ENCODE results near the gene SDCBP2.

The SDCBP2 gene

GRCh38 chr20:1313236-1313964, 15.5 kb downstream of the SDCBP2 start:
- peak; percentile 68 for DNase-seq (ENCODE audit: low read depth)

DNA sequence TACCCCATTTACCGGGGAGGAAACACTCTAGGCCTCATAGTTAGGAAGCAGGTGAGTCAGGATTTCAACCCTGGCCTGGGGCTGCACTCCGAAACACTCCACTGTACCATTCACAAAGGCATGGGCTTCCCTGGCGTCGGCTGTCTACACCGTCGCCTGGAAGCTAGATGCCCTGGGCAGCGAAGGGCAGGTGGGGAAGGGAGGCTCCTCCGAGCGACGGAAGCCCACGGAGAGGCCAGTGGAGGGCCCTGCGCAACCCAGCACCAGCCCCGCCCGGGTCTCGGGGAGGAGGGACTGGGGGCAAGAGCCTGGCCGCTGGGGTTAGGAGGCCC, 16.1 kb downstream of the SDCBP2 start:
- DNase-seq (ENCODE audit: low read depth): no peak

GRCh38 chr20:1312308-1312707, 16.6 kb downstream of the SDCBP2 start:
- no peak for DNase-seq (ENCODE audit: low read depth)

- no peak for DNase-seq (ENCODE audit: low read depth)
Measured at GRCh38 chr20:1310506-1311190, 18.3 kb downstream of the SDCBP2 start.

DNA sequence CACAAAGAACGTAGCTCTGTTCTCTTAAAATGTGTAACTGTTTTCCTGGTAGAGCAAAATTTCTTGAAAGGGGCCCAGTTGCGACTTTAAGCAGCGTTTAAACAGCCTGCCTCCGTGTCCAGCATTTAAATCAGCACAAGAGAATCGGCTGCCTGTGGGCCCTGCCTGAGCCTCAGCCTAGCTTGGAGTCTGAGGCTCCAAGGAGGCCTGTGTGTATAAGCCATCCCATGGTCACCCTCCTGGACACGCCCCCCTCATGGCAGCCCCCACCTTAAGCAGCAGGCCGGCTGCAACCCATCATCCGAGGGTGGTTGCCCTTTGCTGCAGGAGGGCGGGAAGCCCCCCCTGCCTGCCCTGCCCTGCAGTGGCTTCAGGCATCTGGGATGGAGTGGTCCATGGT, 18.9 kb downstream of the SDCBP2 start:
- no peak for DNase-seq (ENCODE audit: low read depth)

DNA sequence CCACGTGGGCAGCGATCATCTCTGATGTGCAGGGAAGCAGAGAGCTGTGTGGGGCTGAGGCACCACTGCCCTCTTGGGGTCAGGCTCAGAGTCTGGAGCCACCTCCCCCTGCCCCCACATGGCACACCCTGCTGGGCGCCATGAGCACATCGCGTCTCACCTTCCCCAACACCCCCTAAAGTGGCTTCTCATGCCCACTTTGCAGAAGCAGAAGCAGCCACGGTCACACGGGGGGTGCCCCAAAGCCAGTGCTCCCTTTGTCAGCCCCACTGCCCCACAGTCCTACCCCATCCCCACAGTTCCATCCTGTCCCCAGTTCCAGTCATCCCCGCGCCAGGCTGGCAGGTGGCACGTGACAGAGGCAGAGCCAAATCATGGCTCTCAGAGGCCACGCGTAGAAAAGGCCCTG, 19.5 kb downstream of the SDCBP2 start:
- no peak for DNase-seq (ENCODE audit: low read depth)

DNA sequence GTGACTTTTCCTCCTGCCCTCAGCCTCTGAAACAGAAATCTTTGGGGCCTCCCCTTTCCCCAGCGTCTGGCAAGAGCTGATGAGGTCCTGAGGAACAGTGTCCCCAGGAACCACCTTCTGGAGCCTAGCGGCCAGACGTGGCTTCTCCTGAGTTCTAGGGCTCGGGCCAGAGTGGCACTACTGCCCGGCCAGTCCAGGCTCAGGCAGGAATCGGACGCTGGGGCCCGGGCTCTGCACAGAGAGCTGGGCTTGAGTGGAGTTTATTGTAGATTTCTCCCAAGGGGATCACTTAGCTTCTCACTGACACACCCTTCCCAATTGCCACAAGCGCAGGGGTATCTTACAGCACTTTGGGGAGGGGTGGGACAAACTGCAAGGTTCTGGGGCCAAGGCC, 20.2 kb downstream of the SDCBP2 start:
- no peak for DNase-seq (ENCODE audit: low read depth)

DNA sequence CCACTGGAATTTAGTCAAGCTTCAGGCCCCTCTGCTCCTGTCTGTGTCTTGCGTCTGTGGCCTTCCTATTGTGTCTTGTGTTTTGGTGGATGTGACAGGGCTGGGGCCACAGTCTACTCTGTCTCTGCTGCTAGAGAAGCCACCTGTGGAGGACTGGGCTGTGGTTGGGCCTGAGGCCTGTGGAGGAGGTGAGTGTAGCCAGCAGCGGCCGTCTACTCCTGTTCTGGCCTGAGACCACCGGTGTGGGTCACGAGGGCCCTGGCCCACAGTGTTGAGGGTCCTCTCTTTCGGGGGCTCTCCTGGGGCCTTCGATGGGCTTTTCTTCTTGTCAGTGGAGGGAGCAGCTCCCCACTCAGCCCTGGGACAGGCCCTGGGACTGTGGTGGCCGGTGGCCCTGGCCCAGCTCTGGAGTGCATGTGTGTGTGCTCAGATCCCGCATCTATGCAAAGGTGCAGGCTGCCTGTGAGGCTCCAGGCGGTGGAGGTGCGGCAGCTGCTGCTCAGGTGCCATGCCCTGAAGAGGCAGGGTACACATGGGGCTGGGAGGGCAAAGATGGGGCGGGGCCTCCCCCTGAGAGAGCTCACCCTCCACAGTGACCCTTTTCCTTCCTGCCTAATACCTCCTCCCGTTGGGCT, 20.8 kb downstream of the SDCBP2 start:
- DNase-seq (ENCODE audit: low read depth): no peak

GRCh38 chr20:1307571-1307971, 21.4 kb downstream of the SDCBP2 start:
- DNase-seq (ENCODE audit: low read depth): no peak

DNA sequence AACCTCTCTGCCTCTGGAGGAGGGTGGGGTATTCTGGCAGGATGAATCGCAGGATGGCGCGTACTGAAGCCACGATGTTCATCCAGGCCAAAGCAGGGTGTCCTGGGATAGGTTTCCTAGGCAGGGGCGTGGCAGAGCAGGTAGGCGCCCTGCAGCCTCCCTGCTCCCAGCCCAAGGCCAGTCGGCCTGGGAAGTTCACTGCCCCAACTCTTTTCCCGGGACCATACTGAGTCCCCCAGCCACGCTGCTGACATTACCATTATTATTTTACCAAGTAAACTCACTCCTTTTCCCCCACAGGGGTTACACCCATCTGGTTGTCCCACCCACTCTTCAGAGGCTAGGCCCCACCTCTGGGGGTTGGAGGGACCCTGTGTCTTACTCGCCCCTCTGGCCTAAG, 21.8 kb downstream of the SDCBP2 start:
- no peak for DNase-seq (ENCODE audit: low read depth)

- DNase-seq (ENCODE audit: low read depth): no peak
Measured at GRCh38 chr20:1306316-1307135, 22.4 kb downstream of the SDCBP2 start.

DNA sequence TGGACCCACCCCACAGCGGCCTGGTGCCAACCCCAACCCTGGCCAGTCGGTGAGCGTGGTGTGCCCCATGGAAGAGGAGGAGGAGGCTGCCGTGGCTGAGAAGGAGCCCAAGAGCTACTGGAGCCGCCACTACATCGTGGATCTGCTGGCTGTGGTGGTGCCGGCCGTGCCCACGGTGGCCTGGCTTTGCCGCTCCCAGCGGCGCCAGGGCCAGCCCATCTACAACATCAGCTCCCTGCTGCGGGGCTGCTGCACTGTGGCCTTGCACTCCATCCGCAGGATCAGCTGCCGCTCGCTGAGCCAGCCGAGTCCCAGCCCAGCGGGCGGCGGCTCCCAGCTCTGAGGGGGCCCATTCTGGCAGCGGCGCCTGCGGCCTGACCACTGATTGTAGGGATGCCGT, 23.2 kb downstream of the SDCBP2 start:
- no peak for DNase-seq (ENCODE audit: low read depth)

DNA sequence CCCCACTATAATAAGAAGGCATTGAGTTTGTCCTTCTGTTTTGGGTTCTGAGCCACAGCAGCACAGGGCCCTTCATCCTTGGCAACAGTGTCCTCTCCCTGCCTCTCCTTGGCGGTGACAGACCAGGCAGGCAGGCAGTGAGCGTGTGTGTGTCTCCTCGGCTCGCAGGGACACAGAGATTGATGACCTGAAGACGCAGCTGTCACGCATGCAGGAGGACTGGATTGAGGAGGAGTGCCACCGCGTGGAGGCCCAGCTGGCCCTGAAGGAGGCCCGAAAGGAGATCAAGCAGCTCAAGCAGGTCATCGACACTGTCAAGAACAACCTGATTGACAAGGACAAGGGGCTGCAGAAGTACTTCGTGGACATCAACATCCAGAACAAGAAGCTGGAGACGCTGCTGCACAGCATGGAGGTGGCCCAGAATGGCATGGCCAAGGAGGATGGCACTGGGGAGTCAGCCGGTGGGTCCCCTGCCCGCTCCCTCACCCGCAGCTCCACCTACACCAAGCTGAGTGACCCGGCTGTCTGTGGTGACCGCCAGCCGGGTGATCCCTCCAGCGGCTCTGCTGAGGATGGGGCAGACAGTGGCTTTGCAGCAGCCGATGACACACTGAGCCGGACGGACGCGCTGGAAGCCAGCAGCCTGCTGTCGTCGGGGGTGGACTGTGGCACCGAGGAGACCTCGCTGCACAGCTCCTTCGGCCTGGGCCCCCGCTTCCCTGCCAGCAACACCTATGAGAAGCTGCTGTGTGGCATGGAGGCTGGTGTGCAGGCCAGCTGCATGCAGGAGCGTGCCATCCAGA, 24.0 kb downstream of the SDCBP2 start:
- no peak for DNase-seq (ENCODE audit: low read depth)

GRCh38 chr20:1302685-1303541, 26.0 kb downstream of the SDCBP2 start:
- no peak for DNase-seq (ENCODE audit: low read depth)

DNA sequence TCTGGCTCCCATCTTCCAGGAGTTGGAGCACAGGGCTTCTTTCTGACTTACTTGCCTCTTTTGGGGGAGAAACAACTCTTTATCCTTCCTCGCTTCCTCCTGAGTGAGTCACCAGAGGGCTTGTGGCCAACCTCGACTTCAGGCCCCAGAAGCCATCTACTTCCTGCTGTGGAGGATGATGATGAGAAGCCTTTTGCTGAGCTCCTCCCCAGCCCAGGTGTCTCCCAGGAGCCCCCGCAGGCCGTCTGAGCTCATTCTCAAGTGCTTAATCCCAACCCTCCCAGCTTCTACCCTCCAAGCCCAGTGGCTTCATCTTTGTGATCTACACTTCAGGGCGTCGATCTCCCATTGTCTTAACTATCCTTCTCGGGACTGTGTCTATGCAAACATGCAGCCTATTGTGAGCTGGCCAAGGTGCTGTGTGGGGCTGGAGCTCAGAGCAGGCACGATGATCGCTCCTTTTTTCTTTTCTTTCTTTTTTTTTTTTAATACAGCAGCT, 27.9 kb downstream of the SDCBP2 start:
- no peak for DNase-seq (ENCODE audit: low read depth)

- DNase-seq (ENCODE audit: low read depth): no peak
Measured at GRCh38 chr20:1300083-1300840, 28.7 kb downstream of the SDCBP2 start.

GRCh38 chr20:1299522-1299921, 29.4 kb downstream of the SDCBP2 start:
- no peak for DNase-seq (ENCODE audit: low read depth)

DNA sequence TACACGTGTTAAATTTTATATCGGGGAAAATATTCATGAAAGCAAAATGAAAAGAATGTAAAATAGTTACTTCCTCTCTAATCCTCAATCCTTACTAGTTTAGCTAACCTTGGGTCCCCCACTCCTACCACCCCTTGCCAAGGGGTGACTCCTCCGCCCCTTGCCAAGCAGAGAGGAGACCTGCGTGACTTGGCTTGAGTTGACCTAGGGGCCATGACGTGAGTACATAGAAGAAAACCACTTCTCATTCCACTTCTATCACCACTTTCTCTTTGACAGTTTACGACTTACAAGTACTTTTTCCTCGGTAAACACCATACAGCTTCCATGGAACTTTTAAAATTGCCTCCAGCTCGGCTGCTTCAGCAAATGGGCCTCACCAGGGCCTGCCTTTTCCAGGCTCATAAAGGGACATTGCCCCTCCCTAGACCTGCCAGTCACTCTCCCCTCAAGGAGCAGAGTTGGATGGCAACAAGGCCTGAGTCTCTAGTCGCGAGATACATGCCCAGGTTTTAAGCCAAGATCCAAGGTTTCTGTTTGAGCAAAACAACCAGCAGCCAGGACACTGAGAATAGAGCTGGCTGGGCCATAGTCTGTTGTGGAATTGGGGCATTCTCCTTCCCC, 29.9 kb downstream of the SDCBP2 start:
- no peak for DNase-seq (ENCODE audit: low read depth)

GRCh38 chr20:1298166-1298565, 30.8 kb downstream of the SDCBP2 start:
- DNase-seq (ENCODE audit: low read depth): no peak

Data from fibroblast of the conjunctiva (primary cell).